ENCODE results near the gene RTRAF. TPM values are rescaled to one million over a fixed set of nuclear protein-coding genes. Genes with fewer than 3 reads are reported as not detected.

RTRAF gene
- total RNA-seq, 2 donors from 2014 or later = 138 to 190 TPM

DNA sequence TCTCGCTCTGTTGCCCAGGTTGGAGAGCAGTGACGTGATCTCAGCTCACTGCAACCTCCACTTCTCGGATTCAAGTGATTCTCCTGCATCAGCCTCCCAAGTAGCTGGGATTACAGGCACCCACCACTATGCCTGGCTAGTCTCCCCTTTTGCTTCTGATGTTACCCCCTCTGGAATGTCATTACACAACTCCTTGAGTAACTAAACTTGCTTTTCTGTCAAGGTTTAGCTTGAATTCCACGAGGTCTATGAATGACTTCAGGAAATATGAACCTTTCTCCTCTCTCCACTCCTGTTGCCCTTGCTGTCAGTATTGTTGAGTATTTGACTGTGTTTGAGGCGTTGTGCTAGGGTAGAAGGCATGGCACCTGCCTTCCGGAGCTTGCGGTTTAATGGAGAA, 16.8 kb upstream of the RTRAF start:
- no peaks in the 10 kb centered on the region for H3K27me3 Mint-ChIP-seq
- H3K4me1 Mint-ChIP-seq = no peaks in the 10 kb centered on the region
- peaks cover 28% of the 10 kb centered on the region for H3K36me3 Mint-ChIP-seq (ENCODE audit: low read depth)
- no peaks in the 10 kb centered on the region for H3K9me3 Mint-ChIP-seq
- H3K4me3 Mint-ChIP-seq = no peak overlapping the region
- no peak overlapping the region for H3K27ac Mint-ChIP-seq
- ATAC-seq (replicated peaks) = no peak

DNA sequence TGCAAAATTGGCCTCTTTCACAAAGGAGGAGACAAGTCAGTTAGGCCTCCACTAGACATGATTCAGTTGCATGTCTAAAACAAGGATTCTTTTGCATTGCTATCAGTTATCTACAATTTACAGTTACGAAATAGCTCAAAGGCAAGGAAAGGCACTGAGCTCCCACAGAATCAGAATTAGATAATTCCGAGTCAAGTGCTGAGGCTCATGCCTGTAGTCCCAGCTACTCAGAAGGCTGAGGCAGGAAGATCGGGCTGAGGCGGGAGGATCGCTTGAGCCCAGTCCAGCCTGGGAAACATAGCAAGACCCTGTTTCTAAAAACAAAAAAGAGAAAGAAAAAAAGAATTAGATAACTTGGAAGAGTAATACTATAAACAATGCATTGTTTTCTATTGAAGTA, 12.3 kb upstream of the RTRAF start:
- no peak overlapping the region for H3K4me3 Mint-ChIP-seq
- no peaks in the 10 kb centered on the region for H3K9me3 Mint-ChIP-seq
- ATAC-seq (replicated peaks) = no peak
- H3K36me3 Mint-ChIP-seq (ENCODE audit: low read depth) = no peaks in the 10 kb centered on the region
- H3K27ac Mint-ChIP-seq = no peak overlapping the region
- H3K27me3 Mint-ChIP-seq = peaks cover 3% of the 10 kb centered on the region
- H3K4me1 Mint-ChIP-seq = peaks cover 10% of the 10 kb centered on the region

DNA sequence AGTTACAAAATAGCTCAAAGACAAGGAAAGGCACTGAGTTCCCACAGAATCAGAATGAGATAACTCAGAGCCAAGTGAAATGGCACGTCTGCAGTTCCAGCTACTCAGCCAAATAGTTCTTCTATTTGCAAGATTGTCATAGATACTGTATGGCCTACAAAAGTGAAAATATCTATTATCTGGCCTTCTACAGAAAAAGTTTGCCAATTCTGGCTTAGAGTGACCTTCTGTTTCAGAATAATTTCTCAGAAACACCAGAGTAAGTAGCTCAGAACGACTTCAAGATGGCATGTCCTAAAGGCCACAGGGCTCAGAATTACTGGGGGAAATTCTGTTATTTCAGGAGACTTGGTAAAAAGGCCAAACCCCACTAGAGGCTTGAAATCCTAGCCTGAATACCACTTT, 10.7 kb upstream of the RTRAF start:
- Mint-ChIP-seq H3K27me3 (peaks cover 3% of the 10 kb centered on the region), H3K9me3 (no peaks in the 10 kb centered on the region), H3K27ac (no peak overlapping the region), H3K36me3 (ENCODE audit: low read depth) (no peaks in the 10 kb centered on the region), H3K4me1 (peaks cover 10% of the 10 kb centered on the region), H3K4me3 (no peak overlapping the region)
- ATAC-seq (replicated peaks) = no peak

DNA sequence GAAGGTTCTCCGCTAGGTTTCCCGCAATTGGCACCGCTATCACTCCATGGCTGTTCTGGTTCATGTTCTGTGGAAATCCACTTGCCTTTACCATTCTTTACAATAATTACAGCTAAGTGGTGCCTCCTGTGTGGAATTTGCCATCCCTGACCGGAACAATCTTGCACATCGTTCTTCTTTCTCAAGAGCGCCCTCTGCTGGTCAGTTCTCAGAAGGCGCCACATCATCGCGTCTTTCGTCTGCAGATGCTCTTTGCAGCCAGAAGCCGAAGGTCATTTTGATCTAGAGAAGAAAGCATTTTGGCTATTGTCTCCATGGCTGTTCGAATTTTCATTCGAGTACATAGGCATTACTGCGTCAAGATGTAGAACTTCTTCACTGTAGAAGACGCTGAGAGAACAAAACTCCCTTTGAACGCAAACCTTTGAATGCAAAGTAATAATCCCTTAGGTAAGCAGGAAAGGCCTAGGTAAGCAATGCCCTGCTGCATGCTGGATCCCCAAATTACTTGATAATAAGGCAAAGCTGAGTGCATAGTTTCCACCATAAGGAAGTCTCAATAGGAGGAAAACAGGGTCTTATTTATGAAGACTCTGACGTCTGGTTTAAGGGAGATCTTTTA, 10.1 kb upstream of the RTRAF start:
- Mint-ChIP-seq H3K9me3 (no peaks in the 10 kb centered on the region), H3K27ac (no peak overlapping the region), H3K27me3 (peaks cover 3% of the 10 kb centered on the region), H3K4me3 (no peak overlapping the region), H3K36me3 (ENCODE audit: low read depth) (no peaks in the 10 kb centered on the region), H3K4me1 (peaks cover 10% of the 10 kb centered on the region)
- peak; percentile 75 for ATAC-seq (replicated peaks)

DNA sequence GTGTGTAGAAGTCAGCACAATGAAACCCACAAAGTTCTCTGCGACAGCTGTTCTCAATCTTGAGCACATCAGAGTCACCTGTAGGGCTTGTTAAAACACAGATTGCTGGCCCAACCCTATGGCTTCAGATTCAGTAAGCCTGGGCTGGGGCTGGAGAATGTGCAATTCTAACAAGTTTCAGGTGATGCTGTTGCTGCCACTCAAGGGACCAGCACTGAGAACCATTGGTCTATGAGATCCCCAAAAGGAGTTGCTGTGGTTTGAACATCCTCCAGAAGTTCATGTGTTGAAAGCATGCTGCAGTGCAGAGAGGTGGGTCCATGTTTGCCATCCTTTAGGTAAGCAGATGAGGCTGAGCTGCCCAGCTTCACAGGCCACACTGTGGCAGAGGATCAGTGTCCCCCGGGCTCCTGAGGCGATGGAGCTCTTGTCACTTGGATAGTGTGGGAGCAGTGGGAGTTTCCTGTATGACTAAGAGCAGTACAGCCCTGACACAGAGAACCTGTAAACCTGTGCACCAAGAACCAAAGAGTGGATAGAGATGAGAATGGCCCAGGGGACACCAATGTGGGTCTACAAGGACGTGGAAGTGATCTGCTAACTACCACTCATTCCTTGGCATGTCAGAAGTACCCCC, 8.0 kb upstream of the RTRAF start:
- Mint-ChIP-seq H3K4me3 (no peak overlapping the region), H3K9me3 (no peaks in the 10 kb centered on the region), H3K36me3 (ENCODE audit: low read depth) (no peaks in the 10 kb centered on the region), H3K27me3 (peaks cover 3% of the 10 kb centered on the region), H3K27ac (peak overlapping the region; percentile 32), H3K4me1 (peaks cover 10% of the 10 kb centered on the region)
- peak; percentile 85 for ATAC-seq (replicated peaks)

DNA sequence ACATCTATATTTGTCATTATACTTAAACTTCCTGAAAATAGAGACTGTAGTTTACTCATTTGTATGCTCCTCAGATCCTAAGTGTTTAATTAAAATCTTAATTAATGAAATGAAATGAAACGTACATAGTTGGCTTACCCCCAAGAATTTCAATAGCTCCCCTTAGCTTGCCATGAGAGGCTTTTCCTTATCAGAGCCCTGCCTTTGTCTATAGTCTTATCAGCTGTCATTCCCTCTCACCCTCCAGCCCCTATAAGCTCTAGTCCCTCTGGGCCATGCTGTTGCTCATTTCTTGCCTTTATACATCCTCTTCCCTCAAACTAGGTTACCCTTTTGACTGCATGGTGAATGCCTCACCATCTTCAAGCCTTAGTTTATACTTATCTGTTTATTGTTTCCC, 1.1 kb upstream of the RTRAF start:
- Mint-ChIP-seq H3K27ac (peak overlapping the region; percentile 94), H3K4me3 (peak overlapping the region; percentile 92), H3K36me3 (ENCODE audit: low read depth) (peaks cover 24% of the 10 kb centered on the region), H3K27me3 (no peaks in the 10 kb centered on the region), H3K4me1 (peaks cover 8% of the 10 kb centered on the region), H3K9me3 (no peaks in the 10 kb centered on the region)
- no peak for ATAC-seq (replicated peaks)

DNA sequence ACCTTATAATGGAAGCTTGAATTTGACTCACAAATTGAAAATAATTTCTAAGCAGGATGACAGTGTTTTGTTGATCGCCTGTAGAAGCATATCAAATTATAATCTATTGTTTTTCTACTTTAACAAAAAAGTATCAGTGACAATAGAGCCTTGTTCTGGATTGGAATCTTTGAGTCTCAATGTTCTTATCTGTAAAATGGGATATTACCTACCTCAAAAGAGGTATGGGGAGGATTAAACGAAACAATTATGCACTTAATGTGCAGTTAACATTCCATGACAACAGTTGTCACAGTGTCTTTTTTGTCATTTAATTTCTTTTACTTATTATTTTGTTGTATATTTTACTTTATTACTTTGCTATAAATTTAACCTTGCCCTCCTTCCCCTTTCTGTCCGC, 1.1 kb downstream of the RTRAF start:
- H3K36me3 Mint-ChIP-seq (ENCODE audit: low read depth) = peaks cover 46% of the 10 kb centered on the region
- H3K27ac Mint-ChIP-seq = peak overlapping the region; percentile 94
- peak overlapping the region; percentile 92 for H3K4me3 Mint-ChIP-seq
- peaks cover 23% of the 10 kb centered on the region for H3K4me1 Mint-ChIP-seq
- no peaks in the 10 kb centered on the region for H3K27me3 Mint-ChIP-seq
- ATAC-seq (replicated peaks) = no peak
- no peaks in the 10 kb centered on the region for H3K9me3 Mint-ChIP-seq

DNA sequence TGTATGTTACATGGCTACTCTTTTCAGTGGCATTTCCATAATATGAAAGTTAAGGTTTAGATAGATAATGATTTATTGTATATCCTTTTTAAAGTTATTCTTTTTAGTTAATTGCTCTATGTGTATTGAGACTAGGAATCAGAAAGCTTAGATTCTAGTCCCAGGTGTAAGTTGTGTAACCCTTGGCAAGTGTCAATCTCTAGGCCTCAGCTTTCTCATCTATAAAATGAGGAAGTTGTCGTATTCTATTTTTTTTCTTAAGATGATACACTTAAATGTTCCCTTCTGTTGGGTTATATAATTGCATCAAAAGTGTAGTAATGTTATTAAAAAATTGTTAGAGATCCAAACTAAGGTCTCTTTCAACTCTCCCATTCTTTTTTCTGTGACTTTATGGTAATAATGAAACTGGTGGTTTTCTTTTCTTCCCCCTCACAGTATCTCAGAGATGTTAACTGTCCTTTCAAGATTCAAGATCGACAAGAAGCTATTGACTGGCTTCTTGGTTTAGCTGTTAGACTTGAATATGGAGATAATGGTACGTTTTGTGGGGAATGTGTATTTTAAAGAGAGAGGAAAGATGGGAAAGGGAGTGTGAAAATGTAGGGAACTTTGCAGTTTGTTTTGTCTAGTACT, 4.1 kb downstream of the RTRAF start:
- Mint-ChIP-seq H3K4me1 (peaks cover 21% of the 10 kb centered on the region), H3K36me3 (ENCODE audit: low read depth) (peaks cover 72% of the 10 kb centered on the region), H3K4me3 (peak overlapping the region; percentile 26), H3K27ac (peak overlapping the region; percentile 6), H3K27me3 (no peaks in the 10 kb centered on the region), H3K9me3 (no peaks in the 10 kb centered on the region)
- no peak for ATAC-seq (replicated peaks)

DNA sequence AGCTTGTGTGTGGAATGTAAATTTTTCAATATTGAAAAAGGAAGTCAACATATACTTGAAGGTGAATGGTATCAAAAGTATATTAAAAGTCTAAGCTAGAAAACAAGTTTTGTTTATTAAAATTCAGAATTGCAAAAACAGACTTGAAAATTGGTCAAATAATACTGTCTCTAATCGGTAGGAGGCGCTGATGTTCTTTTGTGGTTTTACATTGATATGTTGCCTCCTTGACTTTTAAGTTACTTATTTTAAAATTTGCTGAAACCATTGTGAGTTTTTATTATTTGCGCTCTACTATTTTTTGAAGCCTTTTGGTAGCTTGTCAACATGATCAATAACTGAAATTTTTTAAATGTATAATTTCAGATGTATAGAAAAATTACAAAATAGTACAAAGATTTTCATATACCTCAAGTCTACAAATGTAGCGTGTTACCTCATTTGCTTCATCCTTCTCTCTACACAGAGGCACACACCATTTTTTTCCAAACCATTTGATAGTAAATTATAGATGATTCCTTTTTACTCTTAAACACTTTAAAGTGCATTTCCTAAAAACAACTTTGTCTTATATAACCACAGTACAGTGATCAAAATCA, 6.9 kb downstream of the RTRAF start:
- H3K9me3 Mint-ChIP-seq = no peaks in the 10 kb centered on the region
- peak overlapping the region; percentile 67 for H3K27ac Mint-ChIP-seq
- no peaks in the 10 kb centered on the region for H3K27me3 Mint-ChIP-seq
- H3K4me1 Mint-ChIP-seq = peaks cover 14% of the 10 kb centered on the region
- H3K4me3 Mint-ChIP-seq = no peak overlapping the region
- peaks cover 96% of the 10 kb centered on the region for H3K36me3 Mint-ChIP-seq (ENCODE audit: low read depth)
- ATAC-seq (replicated peaks) = no peak

DNA sequence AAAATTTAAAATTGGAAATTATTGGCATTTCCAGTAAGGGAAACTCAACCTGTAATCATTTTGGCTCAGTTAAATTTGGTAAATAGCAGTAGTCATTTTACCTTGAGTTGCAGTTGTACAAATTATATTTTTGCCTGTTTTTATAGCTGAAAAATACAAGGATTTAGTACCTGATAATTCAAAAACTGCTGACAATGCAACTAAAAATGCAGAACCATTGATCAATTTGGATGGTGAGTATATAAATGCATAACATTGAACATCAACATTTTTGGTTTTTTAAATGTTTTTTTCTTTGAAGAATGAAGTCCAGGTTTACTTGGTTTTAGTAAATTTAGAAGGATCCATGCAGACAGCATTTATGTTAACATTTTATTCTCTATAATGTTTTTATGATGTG, 9.0 kb downstream of the RTRAF start:
- Mint-ChIP-seq H3K4me1 (peaks cover 14% of the 10 kb centered on the region), H3K9me3 (no peaks in the 10 kb centered on the region), H3K4me3 (no peak overlapping the region), H3K27me3 (no peaks in the 10 kb centered on the region), H3K36me3 (ENCODE audit: low read depth) (peaks cover 96% of the 10 kb centered on the region), H3K27ac (no peak overlapping the region)
- no peak for ATAC-seq (replicated peaks)

DNA sequence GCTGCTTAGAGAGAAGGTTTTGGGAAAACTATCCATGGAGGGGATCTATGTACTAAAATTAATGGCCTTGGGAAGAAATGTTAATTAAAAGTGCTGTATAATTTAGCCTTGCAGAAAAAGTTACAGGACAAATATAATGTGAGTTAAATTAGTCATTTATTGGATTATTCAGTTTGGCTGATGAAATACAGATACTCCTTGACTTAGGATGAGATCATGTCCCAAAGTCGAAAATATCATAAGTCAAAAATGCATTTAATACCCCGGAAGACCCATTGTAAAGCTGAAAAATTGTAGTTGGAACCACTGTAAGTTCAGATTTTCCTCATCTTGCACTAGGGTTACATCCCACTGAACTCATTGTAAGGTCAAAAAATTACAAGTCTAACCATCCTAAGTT, 9.7 kb downstream of the RTRAF start:
- no peak for ATAC-seq (replicated peaks)
- Mint-ChIP-seq H3K9me3 (no peaks in the 10 kb centered on the region), H3K36me3 (ENCODE audit: low read depth) (peaks cover 96% of the 10 kb centered on the region), H3K27me3 (no peaks in the 10 kb centered on the region), H3K4me3 (no peak overlapping the region), H3K27ac (no peak overlapping the region), H3K4me1 (peaks cover 8% of the 10 kb centered on the region)

DNA sequence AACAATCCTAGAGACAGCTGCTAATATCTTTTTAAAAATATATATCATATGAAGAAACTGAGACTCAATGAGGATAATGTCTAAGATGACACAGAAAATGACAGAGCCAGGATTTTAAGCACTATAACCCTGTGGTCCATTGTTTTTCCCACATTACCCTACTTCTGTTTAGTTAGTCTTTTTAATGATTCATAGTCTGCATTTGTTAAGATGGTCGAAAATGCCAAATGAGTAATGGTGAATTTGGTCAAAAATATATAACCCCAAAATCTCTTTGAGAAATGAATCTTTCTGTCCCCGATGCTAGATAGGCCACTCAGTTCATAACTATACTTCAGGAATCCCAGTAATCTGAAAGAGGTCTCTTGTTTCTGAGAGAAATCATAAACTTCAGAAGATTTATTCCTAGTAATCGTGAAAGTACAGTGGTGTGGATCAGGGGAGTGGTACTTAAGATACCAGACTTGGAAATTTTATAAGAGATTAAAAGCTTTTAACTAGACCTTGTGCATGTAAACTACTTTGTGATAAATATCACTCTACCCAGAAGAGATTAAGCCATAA, 10.8 kb downstream of the RTRAF start:
- ATAC-seq (replicated peaks) = peak; percentile 75
- no peaks in the 10 kb centered on the region for H3K27me3 Mint-ChIP-seq
- H3K9me3 Mint-ChIP-seq = no peaks in the 10 kb centered on the region
- H3K36me3 Mint-ChIP-seq (ENCODE audit: low read depth) = peaks cover 96% of the 10 kb centered on the region
- no peak overlapping the region for H3K27ac Mint-ChIP-seq
- no peak overlapping the region for H3K4me3 Mint-ChIP-seq
- H3K4me1 Mint-ChIP-seq = no peaks in the 10 kb centered on the region

DNA sequence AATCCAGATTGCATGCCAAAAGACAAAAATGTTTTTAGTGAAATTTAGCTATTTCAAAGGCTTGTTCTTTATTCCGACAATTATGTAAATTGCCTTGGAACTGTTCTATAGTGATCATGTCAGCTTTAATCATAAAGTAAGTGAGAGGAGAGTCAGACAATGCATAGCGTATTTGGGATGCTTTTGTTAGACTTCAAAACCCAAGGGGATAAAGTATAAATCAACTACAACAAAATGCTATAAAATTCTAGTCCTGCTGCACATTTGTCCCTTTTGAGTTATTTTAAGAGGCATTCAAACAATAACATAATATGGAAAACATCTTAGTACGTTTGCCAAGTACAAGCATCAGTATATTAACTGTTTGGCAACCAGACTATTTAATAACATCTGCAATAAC, 11.3 kb downstream of the RTRAF start:
- no peak overlapping the region for H3K27ac Mint-ChIP-seq
- no peak for ATAC-seq (replicated peaks)
- no peak overlapping the region for H3K4me3 Mint-ChIP-seq
- H3K36me3 Mint-ChIP-seq (ENCODE audit: low read depth) = peaks cover 96% of the 10 kb centered on the region
- H3K9me3 Mint-ChIP-seq = no peaks in the 10 kb centered on the region
- no peaks in the 10 kb centered on the region for H3K4me1 Mint-ChIP-seq
- H3K27me3 Mint-ChIP-seq = no peaks in the 10 kb centered on the region

DNA sequence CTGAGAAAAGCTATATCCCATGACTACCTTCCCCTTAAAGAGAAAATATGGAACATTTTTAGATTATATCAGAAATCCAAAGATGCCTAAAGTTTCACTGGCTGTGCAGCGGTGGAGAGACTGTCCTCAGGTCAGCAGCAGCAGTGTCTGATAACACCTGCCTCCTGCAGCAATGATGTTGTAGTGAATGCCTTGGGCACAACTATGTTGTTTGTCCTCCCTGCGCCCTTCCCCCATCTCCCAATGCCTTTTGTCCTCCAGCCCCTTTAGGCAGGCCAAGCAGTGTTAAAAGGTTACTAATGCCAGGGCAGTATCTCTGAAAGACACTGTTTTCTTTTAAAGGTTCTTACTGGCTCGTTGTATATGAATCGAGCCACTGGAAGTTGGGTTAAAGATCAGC, 13.2 kb downstream of the RTRAF start:
- H3K27me3 Mint-ChIP-seq = no peaks in the 10 kb centered on the region
- no peaks in the 10 kb centered on the region for H3K9me3 Mint-ChIP-seq
- H3K27ac Mint-ChIP-seq = peak overlapping the region; percentile 39
- no peak overlapping the region for H3K4me3 Mint-ChIP-seq
- H3K4me1 Mint-ChIP-seq = no peaks in the 10 kb centered on the region
- no peak for ATAC-seq (replicated peaks)
- peaks cover 95% of the 10 kb centered on the region for H3K36me3 Mint-ChIP-seq (ENCODE audit: low read depth)

DNA sequence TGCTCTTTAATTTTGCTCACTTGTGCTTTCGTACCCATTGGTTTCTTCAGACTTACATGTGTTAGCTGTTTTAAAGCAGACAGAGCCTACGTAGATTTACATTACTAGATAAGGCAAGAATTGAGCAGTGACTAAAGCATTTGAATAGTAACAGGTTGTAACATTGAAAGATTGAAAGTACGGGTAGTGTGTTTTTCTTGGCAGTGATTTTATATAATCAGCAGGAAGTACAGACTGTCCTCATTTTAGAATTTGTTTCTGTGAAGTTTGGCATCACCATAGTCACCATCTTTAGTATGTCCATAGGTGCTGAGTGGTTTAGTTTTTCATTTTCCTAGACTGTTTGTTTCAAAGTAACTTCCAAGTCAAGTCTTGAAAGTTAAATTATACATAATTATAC, 14.0 kb downstream of the RTRAF start:
- no peak overlapping the region for H3K4me3 Mint-ChIP-seq
- H3K36me3 Mint-ChIP-seq (ENCODE audit: low read depth) = peaks cover 98% of the 10 kb centered on the region
- no peak for ATAC-seq (replicated peaks)

More for the DNA sequence above, 14.0 kb downstream of the RTRAF start:
- Mint-ChIP-seq H3K27me3 (no peaks in the 10 kb centered on the region), H3K27ac (no peak overlapping the region), H3K9me3 (no peaks in the 10 kb centered on the region), H3K4me1 (no peaks in the 10 kb centered on the region)
